HepG2 (cell line): ENCODE measurements around the gene GRIN3A. TPM values are rescaled to one million over a fixed set of nuclear protein-coding genes. Genes with fewer than 3 reads are reported as not detected.

Experiments used
- ATAC-seq: fragments of 200-7000 bp; cut with Tn5 transposase; 3 replicates; pipeline ENCODE4 v1.9.1; 2020; ENCODE audit warnings: mild to moderate bottlenecking, moderate library complexity
- BruUV-seq: library from RNA; stranded (reverse); fragments of 400-500 nt; replicated peaks from 2 replicates; lab custom pipeline; 2021; lab: Mats Ljungman, UMichigan
- CTCF ChIA-PET: fragments of 300-600 bp; formaldehyde crosslinking; extraction: SDS; loops from one replicate; lab custom pipeline; 2021; ENCODE audit warnings: low total read pairs, inconsistent platforms, low intra/inter-chr PET ratio; lab: Yijun Ruan, JAX
- POLR2A ChIA-PET: fragments of 350-600 bp; sonication (Branson Sonifier 250); formaldehyde crosslinking; loops from one replicate; lab custom pipeline; 2020; ENCODE audit warnings: antibody characterized with exemption, inconsistent platforms; lab: Yijun Ruan, JAX
- DNase-seq: peaks from one replicate; pipeline ENCODE4 v3.0.0-alpha.2; 2015; ENCODE audit warnings: low spot score
- FAIRE-seq: peaks from 3 replicates; lab custom pipeline; 2011; peaks lifted over from hg19 to GRCh38; lab: Jason Lieb, UNC
- H2AFZ ChIP-seq: one replicate; pipeline ENCODE4 v1.6.1; 2011; ENCODE audit warnings: low read length, inconsistent platforms
- H3K27ac ChIP-seq: fragments of 300-600 bp; 3 replicates; pipeline ENCODE4 v1.8.0; 2011; ENCODE audit warnings: mixed run types, mild to moderate bottlenecking, mixed read lengths, low read length, inconsistent platforms; ENCODE audit not compliant: insufficient read depth; ENCODE audit errors: extremely low read length
- H3K27me3 ChIP-seq, 2 experiments: fragments of 200-600 bp in 1 of 2; 2 replicates in 1 of 2; 3 replicates in 1 of 2; pipeline versions ENCODE4 v1.6.0 to v1.8.0; 2011; ENCODE audit warnings: low read length in 2 of 2, mild to moderate bottlenecking in 2 of 2, moderate library complexity in 2 of 2, inconsistent platforms in 1 of 2; ENCODE audit not compliant: insufficient read depth in 2 of 2, control insufficient read depth in 1 of 2
- H3K36me3 ChIP-seq, 2 experiments: fragments of 200-600 bp in 1 of 2; replicated peaks in 1 of 2; 2 replicates in 1 of 2; 3 replicates in 1 of 2; pipeline versions ENCODE4 v1.5.1 to v1.8.0; 2011; ENCODE audit warnings: low read length in 2 of 2, inconsistent platforms in 1 of 2; ENCODE audit not compliant: insufficient read depth in 2 of 2, control insufficient read depth in 1 of 2
- H3K4me1 ChIP-seq: 2 replicates; pipeline ENCODE4 v1.5.1; 2012; ENCODE audit warnings: low read length, inconsistent platforms; ENCODE audit not compliant: insufficient read depth
- H3K4me2 ChIP-seq: 2 replicates; pipeline ENCODE4 v1.6.0; 2011; ENCODE audit warnings: low read depth, low read length, inconsistent platforms
- H3K4me3 ChIP-seq, 3 experiments: fragments of 200-600 bp in 1 of 3; sonication (generic), shearing (Covaris generic) in 1 of 3; replicated peaks in 1 of 3; 2 replicates each; pipeline ENCODE4 v1.5.1; 2011 to 2016; ENCODE audit warnings: low read length in 3 of 3, inconsistent platforms in 2 of 3, low read depth in 2 of 3, mild to moderate bottlenecking in 2 of 3, control low read depth in 1 of 3, mixed read lengths in 1 of 3; ENCODE audit not compliant: insufficient read depth in 1 of 3
- H3K79me2 ChIP-seq: one replicate; pipeline ENCODE4 v1.6.1; 2011; ENCODE audit warnings: low read length, inconsistent platforms; ENCODE audit not compliant: insufficient read depth
- H3K9ac ChIP-seq: 2 replicates; pipeline ENCODE4 v1.6.0; 2011; ENCODE audit warnings: mild to moderate bottlenecking, low read depth, low read length, inconsistent platforms; ENCODE audit not compliant: insufficient read depth
- H3K9me3 ChIP-seq: 2 replicates; pipeline ENCODE4 v1.5.1; 2012; ENCODE audit warnings: mild to moderate bottlenecking, low read length
- H4K20me1 ChIP-seq: 2 replicates; pipeline ENCODE4 v1.6.0; 2011; ENCODE audit warnings: inconsistent platforms, mild to moderate bottlenecking, low read length, moderate library complexity; ENCODE audit not compliant: insufficient read depth
- CBFB ChIP-seq: sonication (generic); formaldehyde crosslinking; IDR thresholded peaks from 2 replicates; pipeline ENCODE4 v1.4.0; 2020; ENCODE audit warnings: missing genetic modification reagents
- ESRRA ChIP-seq: sonication (generic); formaldehyde crosslinking; IDR thresholded peaks from 2 replicates; pipeline ENCODE4 v1.5.1; 2020; ENCODE audit warnings: mild to moderate bottlenecking, low read depth, missing genetic modification reagents
- FIP1L1 ChIP-seq: fragments of 200-400 bp; formaldehyde crosslinking; IDR thresholded peaks from 2 replicates; pipeline ENCODE4 v1.6.1; 2018; ENCODE audit warnings: low read depth, mild to moderate bottlenecking, low read length, moderate library complexity, borderline replicate concordance; ENCODE audit not compliant: insufficient read depth
- HBP1 ChIP-seq: IDR thresholded peaks from 2 replicates; pipeline ENCODE4 v1.6.1; 2016; ENCODE audit warnings: low read depth, control low read depth
- HOMEZ ChIP-seq: IDR thresholded peaks from 2 replicates; pipeline ENCODE4 v1.6.1; 2016; ENCODE audit warnings: low read depth
- KDM5A ChIP-seq: fragments of 200-600 bp; sonication (generic); IDR thresholded peaks from 2 replicates; pipeline ENCODE4 v1.7.0; 2018; ENCODE audit warnings: antibody characterized with exemption, mild to moderate bottlenecking, low read length, borderline replicate concordance
- RFX5 ChIP-seq: IDR thresholded peaks from 2 replicates; pipeline ENCODE4 v1.6.1; 2011; ENCODE audit warnings: low read depth, low read length, improper control_type of control experiment
- SMAD9 ChIP-seq: sonication (generic); formaldehyde crosslinking; IDR thresholded peaks from 2 replicates; pipeline ENCODE4 v1.5.1; 2020; ENCODE audit warnings: mild to moderate bottlenecking, missing genetic modification reagents
- TEAD2 ChIP-seq: sonication (generic); formaldehyde crosslinking; IDR thresholded peaks from 2 replicates; pipeline ENCODE4 v1.9.0; 2021; ENCODE audit warnings: missing genetic modification reagents
- U2AF2 ChIP-seq: fragments of 200-400 bp; formaldehyde crosslinking; IDR thresholded peaks from 2 replicates; pipeline ENCODE4 v1.6.1; 2017; ENCODE audit warnings: low read depth, mild to moderate bottlenecking, low read length
- ZBTB38 ChIP-seq: sonication (generic); formaldehyde crosslinking; IDR thresholded peaks from 2 replicates; pipeline ENCODE4 v1.5.1; 2020; ENCODE audit warnings: mild to moderate bottlenecking, missing genetic modification reagents
- ZNF30 ChIP-seq: sonication (generic); formaldehyde crosslinking; IDR thresholded peaks from 2 replicates; pipeline ENCODE4 v1.5.0; 2020; ENCODE audit warnings: mild to moderate bottlenecking, missing genetic modification reagents
- ZNF333 ChIP-seq: sonication (generic); formaldehyde crosslinking; IDR thresholded peaks from 2 replicates; pipeline ENCODE4 v1.4.0; 2020; ENCODE audit warnings: mild to moderate bottlenecking, missing genetic modification reagents, borderline replicate concordance
- ZNF660 ChIP-seq: sonication (generic); formaldehyde crosslinking; IDR thresholded peaks from 2 replicates; pipeline ENCODE4 v1.5.1; 2020; ENCODE audit warnings: mild to moderate bottlenecking, low read depth, missing genetic modification reagents, borderline replicate concordance
- WGBS: methylation state at CpG from one replicate; pipeline ENCODE4 v1.1.6; 2017; ENCODE audit warnings: low lambda C conversion rate; 5-methylcytosine and 5-hydroxymethylcytosine counted together
- in situ Hi-C: cut with HindIII; loops from 2 replicates; pipeline ENCODE4 v1.10.0; 2017; ENCODE audit warnings: low pct_unique_long_range_greater_than_20kb; ENCODE audit not compliant: extremely low pct_ligation_motif_present
- intact Hi-C: fragments of 100-400 bp; cut with micrococcal nuclease; formaldehyde crosslinking; loops from one replicate; pipeline ENCODE4 v1.10.0; 2022; ENCODE audit not compliant: unreplicated experiment
- polyA plus RNA-seq, 8 experiments: library from polyadenylated mRNA; depleted of rRNA in 3 of 8; stranded (reverse) in 7 of 8; unstranded in 1 of 8; fragments of >200 nt; fragmentation: Illumina TruSeq in 4 of 8; extraction: Trizol in 4 of 8; gene quantifications; 2 replicates each; pipeline versions ENCODE4 v1.2.1 to v1.2.3, GENCODE V29; 2011 to 2016; ENCODE audit warnings: low read depth in 4 of 8, missing spikeins in 1 of 8, mixed read lengths in 1 of 8; ENCODE audit not compliant: insufficient read depth in 1 of 8
- total RNA-seq, 5 experiments: library from RNA; depleted of rRNA; stranded (reverse); fragments of >200 nt; fragmentation: Illumina TruSeq; extraction: Trizol; gene quantifications; 2 replicates each; pipeline ENCODE4 v1.2.3, GENCODE V29; 2016; ENCODE audit warnings: low read depth in 1 of 5
- TF ChIP-seq, protein P1 (sequence below): sonication (generic); formaldehyde crosslinking; IDR thresholded peaks from 2 replicates; pipeline ENCODE4 v1.8.0; 2022; ENCODE audit warnings: mild to moderate bottlenecking, missing genetic modification reagents; ENCODE audit not compliant: insufficient replicate concordance
- TF ChIP-seq, protein P2 (sequence below): sonication (generic); formaldehyde crosslinking; IDR thresholded peaks from 2 replicates; pipeline ENCODE4 v1.5.1; 2020; ENCODE audit warnings: mild to moderate bottlenecking, moderate library complexity, missing genetic modification reagents

GRIN3A gene
- total and polyA plus RNA-seq, 2 of the 13 experiments (the other 11 are each of a cell fraction or from before 2014, with no cell fraction given): not detected

DNA sequence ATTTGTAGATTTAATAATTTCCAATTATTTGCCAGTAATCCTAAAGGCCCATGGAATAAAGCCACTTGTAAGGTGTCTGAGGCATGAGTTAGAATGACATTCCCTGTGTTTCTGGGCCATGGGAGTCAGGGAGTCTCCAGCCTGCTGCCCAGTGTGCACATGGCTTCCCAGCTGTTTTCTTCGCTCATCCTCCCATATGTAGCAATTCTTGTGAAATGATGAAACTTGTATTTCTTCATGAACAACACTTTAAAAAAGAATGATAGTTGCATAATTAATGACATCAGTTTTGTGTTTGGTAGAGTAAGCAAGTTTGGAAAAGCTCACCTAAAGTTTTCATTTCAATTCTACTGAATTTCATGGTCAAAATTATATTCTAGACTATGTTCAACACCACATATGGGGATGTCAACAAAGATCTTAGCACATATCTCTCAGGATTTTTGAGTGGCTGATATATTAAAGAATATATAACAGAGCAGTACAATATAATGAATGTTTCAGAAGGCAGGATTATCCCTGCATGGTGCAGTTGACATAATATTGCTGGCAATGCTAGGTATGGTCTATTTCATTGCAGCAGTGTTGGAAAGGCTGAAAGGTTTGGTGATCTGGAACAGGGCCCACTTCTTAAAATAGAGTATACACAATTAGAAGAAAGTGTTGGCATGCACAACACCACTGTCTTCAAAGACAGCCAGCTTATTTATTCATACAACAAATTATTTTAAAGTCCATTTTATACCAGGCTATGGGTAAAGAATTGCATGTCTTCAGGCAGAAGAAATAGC lies 44.7 kb downstream of the GRIN3A start:
- Histone ChIP-seq H4K20me1 (no peaks in the 10 kb centered on the region), H3K4me3 (no peak overlapping the region), H3K9me3 (no peaks in the 10 kb centered on the region), H3K4me1 (no peaks in the 10 kb centered on the region), H2AFZ (no peak overlapping the region), H3K36me3 (no peaks in the 10 kb centered on the region), H3K9ac (no peak overlapping the region), H3K4me2 (no peak overlapping the region), H3K79me2 (no peaks in the 10 kb centered on the region), H3K27me3 (no peaks in the 10 kb centered on the region), H3K27ac (no peak overlapping the region)
- ChIA-PET CTCF (no interaction called here), POLR2A (no interaction called here)
- no peak for ATAC-seq
- no TSS peak for BruUV-seq
- FAIRE-seq: no peak
- WGBS: 0% methylated on average over 1 of the region's 1 CpG
- in situ Hi-C loops (no loop called here), intact Hi-C loops (no loop called here)
- DNase-seq: no peak
- TF ChIP-seq ZNF30 (no peak), ZBTB38 (CRISPR knock-in tag) (no peak), RFX5 (no peak), FIP1L1 (no peak), SMAD9 (CRISPR knock-in tag) (no peak), ZNF333 (CRISPR knock-in tag) (no peak), ZNF660 (CRISPR knock-in tag) (no peak), CBFB (CRISPR knock-in tag) (no peak), HBP1 (CRISPR knock-in tag) (no peak), ESRRA (CRISPR knock-in tag) (no peak), HOMEZ (CRISPR knock-in tag) (no peak), KDM5A (no peak), TEAD2 (CRISPR knock-in tag) (no peak), U2AF2 (no peak)
- TF ChIP-seq, protein P1, sequence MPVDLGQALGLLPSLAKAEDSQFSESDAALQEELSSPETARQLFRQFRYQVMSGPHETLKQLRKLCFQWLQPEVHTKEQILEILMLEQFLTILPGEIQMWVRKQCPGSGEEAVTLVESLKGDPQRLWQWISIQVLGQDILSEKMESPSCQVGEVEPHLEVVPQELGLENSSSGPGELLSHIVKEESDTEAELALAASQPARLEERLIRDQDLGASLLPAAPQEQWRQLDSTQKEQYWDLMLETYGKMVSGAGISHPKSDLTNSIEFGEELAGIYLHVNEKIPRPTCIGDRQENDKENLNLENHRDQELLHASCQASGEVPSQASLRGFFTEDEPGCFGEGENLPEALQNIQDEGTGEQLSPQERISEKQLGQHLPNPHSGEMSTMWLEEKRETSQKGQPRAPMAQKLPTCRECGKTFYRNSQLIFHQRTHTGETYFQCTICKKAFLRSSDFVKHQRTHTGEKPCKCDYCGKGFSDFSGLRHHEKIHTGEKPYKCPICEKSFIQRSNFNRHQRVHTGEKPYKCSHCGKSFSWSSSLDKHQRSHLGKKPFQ: no peak
- TF ChIP-seq, protein P2, sequence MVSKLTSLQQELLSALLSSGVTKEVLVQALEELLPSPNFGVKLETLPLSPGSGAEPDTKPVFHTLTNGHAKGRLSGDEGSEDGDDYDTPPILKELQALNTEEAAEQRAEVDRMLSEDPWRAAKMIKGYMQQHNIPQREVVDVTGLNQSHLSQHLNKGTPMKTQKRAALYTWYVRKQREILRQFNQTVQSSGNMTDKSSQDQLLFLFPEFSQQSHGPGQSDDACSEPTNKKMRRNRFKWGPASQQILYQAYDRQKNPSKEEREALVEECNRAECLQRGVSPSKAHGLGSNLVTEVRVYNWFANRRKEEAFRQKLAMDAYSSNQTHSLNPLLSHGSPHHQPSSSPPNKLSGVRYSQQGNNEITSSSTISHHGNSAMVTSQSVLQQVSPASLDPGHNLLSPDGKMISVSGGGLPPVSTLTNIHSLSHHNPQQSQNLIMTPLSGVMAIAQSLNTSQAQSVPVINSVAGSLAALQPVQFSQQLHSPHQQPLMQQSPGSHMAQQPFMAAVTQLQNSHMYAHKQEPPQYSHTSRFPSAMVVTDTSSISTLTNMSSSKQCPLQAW (CRISPR knock-in tag): no peak
